LNCAP (cell line): ENCODE measurements around the gene CAPN6.

Source experiments
- CTCF ChIP-seq: fragments of 450-650 bp; IDR thresholded peaks from 2 replicates; pipeline ENCODE4 v1.5.1; 2017; ENCODE audit warnings: mild to moderate bottlenecking

The CAPN6 gene

GRCh38 chrX:111200327-111200726 is 70.0 kb downstream of the CAPN6 start:
- TF ChIP-seq CTCF, result no peak

GRCh38 chrX:111199505-111199904 is 70.8 kb downstream of the CAPN6 start:
- TF ChIP-seq CTCF, result no peak
